HG02763 (cell line): Measurements from ENCODE around the gene NOS1AP.
A peak's percentile ranks its signal among the peaks of the same experiment; 100 is the strongest.

Experiments
- ATAC-seq: cut with Tn5 transposase; IDR thresholded peaks from one replicate; pipeline ENCODE4 v1.9.1; 2021; ENCODE audit warnings: mild to moderate bottlenecking, moderate library complexity; ENCODE audit not compliant: unreplicated experiment

NOS1AP gene

GRCh38 chr1:162360237-162360873 is 290.9 kb downstream of the NOS1AP start:
- no peak for ATAC-seq

GRCh38 chr1:162360874-162361260 is 291.4 kb downstream of the NOS1AP start:
- ATAC-seq = no peak

GRCh38 chr1:162361349-162361748 is 291.9 kb downstream of the NOS1AP start:
- peak; percentile 25 for ATAC-seq

GRCh38 chr1:162363823-162364222 is 294.3 kb downstream of the NOS1AP start:
- no peak for ATAC-seq

GRCh38 chr1:162364498-162364897 is 295.0 kb downstream of the NOS1AP start:
- ATAC-seq = no peak

- no peak for ATAC-seq
These were observed 296.0 kb downstream of the NOS1AP start for GRCh38 chr1:162365284-162366020.

GRCh38 chr1:162366149-162366548 is 296.7 kb downstream of the NOS1AP start:
- no peak for ATAC-seq

GRCh38 chr1:162366671-162367070 is 297.2 kb downstream of the NOS1AP start:
- ATAC-seq = no peak

GRCh38 chr1:162367073-162367472 is 297.6 kb downstream of the NOS1AP start:
- ATAC-seq = no peak

- no peak for ATAC-seq
These were observed 298.3 kb downstream of the NOS1AP start for GRCh38 chr1:162367772-162368171.

- ATAC-seq = no peak
These were observed 299.0 kb downstream of the NOS1AP start for GRCh38 chr1:162368451-162368850.

- no peak for ATAC-seq
These were observed 300.1 kb downstream of the NOS1AP start for GRCh38 chr1:162369571-162369970.

GRCh38 chr1:162370161-162370560 is 300.7 kb downstream of the NOS1AP start:
- no peak for ATAC-seq

GRCh38 chr1:162370721-162371120 is 301.2 kb downstream of the NOS1AP start:
- no peak for ATAC-seq

GRCh38 chr1:162371611-162372010 is 302.1 kb downstream of the NOS1AP start:
- no peak for ATAC-seq

- ATAC-seq = no peak
These were observed 302.9 kb downstream of the NOS1AP start for GRCh38 chr1:162372159-162373071.

- ATAC-seq = no peak
These were observed 303.6 kb downstream of the NOS1AP start for GRCh38 chr1:162373072-162373427.

GRCh38 chr1:162373541-162374260 is 304.2 kb downstream of the NOS1AP start:
- ATAC-seq = no peak

GRCh38 chr1:162374406-162374805 is 304.9 kb downstream of the NOS1AP start:
- no peak for ATAC-seq

GRCh38 chr1:162375463-162375862 is 306.0 kb downstream of the NOS1AP start:
- ATAC-seq = no peak

GRCh38 chr1:162376691-162377090 is 307.2 kb downstream of the NOS1AP start, which contains the start of gene SPATA46:
SPATA46 (minus strand) TSS chr1:162376854; CDS start chr1:162376790, 64 bp downstream.
- ATAC-seq = no peak
